SIG-M5 (cell line): ENCODE measurements around the gene PIGU.
"Not testable (repeated sequence)": the region's sequence is repeated elsewhere in the genome, so short reads cannot be mapped to it uniquely, and the experiment has no call there.

ENCODE experiments used
- DNase-seq: peaks from one replicate; lab custom pipeline; 2025; lab: John Stamatoyannopoulos, UW

The PIGU gene

DNA sequence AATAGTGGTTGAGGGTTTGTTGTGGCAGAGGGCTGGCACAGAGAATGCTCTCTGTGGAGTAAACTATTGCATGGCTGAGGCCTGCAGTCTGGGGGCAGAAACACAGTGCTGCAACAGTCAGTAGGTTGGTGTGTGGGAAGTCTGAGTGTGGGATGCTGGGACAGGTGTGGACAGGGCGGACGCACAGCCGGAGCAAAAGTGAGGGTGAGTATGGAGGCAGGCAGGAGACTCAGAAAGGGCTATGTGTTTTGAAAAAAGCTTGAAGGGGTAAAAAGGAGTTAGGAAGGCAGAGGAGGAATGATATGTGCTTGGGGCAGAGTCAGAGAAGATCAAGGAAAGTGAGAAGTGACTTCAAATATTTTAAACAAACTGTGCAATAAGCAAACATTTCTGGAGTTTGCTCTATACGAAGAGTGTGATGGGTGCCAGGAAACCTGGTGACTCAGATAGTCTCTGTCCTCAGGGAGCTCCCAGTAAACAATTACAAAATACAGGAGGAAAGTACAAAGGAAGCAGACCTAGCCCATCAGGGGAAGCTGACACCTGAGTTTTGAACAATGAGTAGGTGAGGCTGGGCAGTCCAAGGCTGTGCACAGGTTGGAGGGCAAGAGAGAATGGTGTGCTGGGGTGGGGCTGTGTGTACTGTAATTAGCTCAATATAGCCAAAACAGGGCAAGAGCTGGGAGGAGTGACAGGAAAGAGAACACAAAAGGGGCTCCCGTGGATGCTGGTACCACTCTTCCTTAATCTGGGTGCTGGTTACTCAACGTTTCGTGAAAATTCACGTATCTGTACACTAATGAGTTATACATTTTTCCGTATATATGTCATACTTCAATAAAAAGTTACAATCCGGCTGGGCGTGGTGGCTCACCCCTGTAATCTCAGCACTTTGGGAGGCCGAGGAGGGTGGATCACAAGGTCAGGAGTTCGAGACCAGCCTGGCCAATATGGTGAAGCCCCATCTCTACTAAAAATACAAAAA lies 55.2 kb downstream of the PIGU start:
- no peak for DNase-seq

DNA sequence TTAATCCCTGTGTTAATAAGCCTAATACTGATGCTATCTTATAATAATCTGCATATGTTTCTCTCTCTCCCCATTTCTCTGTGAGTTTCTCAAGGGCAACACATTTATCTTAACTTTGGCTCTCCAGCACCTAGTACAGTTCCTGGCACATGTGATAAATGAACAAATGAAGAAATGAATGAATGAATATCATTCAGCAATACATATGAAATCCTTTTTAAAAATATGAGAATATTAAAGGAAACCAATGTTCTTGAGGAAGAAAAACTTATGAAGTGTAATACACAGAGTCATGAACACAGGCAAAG lies 55.9 kb downstream of the PIGU start:
- no peak for DNase-seq

DNA sequence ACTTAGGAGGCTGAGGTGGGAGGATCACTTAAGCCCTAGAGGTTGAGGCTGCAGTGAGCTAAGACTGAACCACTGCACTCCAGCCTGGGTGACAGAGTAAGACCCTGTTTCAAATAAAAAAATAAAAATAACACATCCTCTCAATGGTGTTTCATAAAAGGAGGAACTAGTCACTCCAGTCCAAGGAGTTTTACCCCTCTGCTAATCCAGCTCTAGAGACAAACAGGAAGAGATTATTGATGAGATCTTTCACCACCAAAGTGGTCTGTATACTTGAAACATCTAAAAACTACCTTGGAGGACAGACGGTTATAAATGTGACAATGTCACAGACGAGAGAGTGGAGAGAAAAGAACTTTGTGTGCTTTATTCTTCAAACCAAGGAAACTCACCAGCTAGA lies 58.2 kb downstream of the PIGU start:
- DNase-seq: peak; percentile 35

DNA sequence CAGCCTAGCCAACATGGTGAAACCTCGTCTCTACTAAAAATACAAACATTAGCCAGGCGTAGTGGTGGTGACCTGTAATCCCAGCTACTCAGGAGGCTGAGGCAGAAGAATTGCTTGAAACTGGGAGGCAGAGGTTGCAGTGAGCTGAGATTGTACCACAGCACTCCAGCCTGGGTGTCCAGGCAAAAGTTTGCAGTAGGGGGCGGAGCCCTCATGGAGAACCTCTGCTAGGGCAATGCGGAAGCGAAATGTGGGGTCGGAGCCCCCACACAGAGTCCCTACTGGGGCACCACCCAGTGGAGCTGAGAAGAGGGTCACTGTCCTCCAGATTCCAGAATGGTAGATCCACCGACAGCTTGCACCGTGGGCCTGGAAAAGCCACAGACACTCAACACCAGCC lies 60.0 kb downstream of the PIGU start:
- DNase-seq: not testable (repeated sequence)

DNA sequence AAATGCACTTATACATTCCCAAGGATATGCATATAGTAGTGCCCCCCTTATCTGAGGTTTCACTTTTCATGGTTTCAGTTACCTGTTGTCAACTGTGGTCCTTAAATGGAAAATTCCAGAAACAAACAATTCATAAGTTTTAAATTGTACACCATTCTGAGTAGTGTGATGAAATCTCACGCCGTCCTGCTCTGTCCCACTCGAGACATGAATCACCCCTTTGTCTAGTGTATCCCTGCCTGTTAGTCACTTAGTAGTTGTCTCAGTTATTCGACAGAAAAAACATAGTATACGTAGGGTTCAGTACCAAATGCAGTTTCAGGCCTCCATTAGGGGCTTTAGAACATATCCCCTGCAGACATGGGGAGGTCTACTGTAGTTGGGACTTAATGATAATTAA lies 61.4 kb downstream of the PIGU start:
- DNase-seq: no peak

DNA sequence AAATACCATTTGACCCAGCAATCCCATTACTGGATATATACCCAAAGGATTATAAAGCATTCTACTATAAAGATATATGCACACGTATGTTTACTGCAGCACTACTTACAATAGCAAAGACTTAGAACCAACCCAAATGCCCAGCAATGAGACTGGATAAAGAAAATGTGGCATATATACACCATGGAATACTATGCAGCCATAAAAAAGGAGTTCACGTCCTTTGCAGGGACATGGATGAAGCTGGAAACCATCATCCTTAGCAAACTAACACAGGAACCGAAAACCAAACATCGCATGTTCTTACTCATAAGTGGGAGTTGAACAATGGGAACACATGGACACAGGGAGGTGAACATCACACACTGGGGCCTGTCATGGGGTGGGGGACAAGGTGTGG lies 64.9 kb downstream of the PIGU start:
- not testable (repeated sequence) for DNase-seq

DNA sequence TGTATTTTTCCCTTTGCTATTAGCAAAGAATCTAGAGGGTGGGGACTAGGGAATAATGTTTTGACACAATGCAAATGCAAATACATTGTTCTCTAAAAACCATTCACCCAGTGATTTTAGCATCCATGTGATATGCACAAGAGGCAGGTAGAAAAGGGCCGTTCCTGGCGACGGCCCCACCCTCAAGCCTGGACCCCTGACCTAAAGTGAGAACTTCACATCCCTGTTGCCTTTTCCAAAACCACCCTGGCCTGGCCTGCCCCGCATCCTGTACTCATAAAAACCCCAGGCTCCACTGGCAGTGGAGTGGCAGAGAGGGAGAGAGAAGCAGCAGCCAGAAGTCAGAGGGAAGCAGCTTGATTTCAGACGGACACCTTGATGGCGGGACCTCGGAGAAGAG lies 69.8 kb downstream of the PIGU start:
- no peak for DNase-seq

DNA sequence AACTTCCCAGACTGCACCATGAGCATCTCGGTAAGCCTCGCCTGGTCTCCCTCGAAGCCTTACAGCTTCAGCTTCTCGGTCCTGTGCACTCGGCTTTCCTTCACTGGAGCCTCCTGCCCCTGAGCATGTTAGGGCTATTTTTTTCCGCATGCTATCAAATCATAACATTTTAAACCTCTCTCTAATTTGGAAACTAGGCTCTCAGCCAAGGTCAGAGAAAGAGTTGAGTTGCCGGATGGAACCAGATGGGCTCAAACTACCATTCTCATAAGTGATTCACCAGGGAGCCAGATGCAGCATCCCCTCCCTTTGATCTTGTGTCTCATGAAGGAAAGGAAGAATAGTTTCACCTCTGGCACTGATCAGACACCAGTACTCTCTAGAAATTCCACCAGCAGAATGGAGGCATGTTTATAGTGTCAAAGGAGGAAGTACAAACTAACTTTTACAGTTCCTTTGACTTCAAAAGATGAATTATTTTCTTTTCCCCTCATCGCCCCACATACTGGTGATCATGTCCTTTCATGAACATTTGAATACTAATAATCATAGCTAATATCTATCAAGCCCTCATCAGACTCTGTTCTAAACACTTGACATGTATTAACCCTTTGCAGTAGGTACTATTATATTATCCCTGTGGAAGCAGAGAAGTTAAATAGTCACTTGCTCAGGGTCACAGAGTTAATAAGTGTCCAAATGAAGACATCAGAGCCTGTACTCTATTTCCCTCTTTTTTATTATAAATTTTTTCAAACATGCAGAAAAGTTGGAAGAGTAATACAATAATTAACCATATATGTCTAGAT lies 71.7 kb downstream of the PIGU start:
- DNase-seq: no peak

DNA sequence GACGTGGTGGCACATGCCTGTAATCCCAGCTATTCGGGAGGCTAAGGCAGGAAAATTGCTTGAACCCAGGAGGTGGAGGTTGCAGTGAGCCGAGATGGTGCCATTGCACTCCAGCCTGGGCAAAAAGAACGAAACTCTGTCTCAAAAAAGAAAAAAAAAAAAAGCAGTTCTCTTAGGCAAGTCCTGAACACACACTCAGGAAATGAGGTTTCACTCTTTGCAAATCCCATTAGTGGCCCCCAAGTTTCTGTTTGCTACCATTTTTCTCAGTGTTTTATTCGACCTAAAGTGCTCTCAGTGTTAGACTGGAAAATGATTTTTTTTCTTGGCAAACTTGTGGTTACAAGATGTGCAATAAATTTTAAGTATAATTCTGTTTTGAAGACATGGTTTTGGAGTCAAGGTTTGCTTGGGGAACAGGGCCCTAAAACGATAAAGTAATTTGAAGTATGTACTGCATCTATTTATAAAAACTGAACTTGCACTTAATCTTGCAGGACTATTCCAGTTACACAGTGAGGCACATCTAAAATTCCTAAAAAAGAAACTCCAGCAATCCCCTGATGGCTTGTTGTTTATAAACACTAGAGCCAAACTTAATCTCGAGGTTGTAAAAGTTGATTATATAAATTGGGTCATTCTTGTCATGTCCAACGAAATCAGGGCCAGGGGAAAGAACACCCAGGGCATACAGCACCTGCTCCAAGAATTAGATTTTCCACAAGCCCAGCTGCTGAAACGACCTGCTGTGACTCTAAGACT lies 75.8 kb downstream of the PIGU start:
- DNase-seq: no peak

DNA sequence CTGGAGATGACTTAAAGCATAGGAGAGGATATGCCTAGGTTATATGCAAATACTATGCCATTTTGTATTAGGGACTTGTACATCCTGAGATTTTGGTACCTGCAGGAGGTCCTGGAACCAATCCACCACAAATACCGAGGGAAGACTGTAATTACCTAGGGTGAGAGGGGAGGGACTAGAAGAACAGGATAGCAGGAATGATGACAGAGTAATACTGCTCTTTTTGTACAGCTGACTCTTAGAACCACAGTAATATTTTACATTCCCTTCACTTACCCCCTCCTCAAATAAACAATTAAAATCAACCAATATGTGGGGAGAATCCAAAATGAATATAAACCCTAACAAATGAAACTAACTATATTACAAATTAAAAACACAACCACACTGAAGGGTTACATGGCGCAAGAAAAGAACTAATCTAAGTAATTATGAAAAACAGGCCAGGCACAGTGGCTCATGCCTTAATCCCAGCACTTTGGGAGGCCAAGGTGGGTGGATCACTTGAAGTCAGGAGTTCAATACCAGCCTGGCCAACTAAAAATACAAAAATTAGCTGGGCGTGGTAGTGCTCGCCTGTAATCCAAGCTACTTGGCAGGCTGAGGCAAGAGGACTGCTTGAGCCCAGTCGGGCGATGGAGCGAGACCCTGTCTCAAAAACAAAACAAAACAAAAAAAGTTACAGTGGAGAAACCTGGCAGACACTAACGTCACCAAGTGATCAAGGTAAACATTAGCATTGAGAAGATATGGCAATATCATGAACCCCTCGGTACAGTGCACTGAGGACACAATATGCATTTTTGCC lies 81.3 kb downstream of the PIGU start:
- DNase-seq: no peak

DNA sequence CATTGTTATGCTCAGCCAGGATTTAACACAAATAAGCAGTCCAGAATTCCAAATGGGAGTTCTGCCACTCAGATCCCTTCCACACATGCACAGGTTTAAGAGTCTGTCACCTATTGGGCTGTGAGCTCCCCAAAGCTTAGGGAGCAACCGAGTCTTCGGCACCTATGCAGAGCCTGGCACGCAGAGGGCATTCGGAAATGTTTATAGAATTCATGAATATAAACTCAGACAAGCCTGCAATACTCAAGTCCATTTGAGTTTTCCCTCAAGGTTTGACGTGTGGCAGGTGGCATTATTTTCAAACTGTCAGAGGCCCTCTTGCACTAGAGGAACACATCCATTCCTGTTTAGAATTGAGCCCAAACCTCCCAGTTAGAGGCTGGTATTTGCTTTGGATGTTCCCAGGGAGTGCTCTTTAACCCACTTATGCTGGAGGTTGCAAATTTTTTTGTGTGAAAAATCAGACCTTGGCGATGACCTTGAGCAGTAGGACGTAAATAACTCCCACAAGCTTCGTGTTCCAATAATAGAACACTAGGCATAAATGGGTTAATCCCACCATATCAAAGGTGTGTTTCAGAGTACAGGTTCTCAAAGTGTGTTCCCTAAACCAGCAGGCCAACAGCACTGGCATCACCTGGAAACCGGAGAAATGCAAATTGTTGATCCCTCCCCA lies 90.3 kb downstream of the PIGU start:
- no peak for DNase-seq

DNA sequence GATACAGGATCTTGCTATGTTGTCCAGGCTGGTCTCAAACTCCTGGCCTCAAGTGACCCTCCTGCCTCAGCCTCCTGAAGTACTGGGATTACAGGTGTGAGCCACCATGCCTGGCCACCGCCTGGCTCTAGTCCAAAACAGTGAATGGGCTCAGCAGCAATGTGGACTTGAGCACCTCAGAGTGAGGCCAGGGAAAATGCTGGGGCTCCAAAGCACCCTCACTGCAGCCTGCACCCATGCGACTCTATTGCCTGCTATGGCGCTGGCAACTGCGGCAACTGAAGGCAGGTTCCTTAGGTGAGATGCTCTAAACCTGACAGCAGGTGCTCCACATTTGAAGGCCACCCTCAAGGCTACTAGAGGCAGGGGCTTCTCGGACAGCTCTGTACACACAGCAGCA lies 91.9 kb downstream of the PIGU start:
- no peak for DNase-seq

DNA sequence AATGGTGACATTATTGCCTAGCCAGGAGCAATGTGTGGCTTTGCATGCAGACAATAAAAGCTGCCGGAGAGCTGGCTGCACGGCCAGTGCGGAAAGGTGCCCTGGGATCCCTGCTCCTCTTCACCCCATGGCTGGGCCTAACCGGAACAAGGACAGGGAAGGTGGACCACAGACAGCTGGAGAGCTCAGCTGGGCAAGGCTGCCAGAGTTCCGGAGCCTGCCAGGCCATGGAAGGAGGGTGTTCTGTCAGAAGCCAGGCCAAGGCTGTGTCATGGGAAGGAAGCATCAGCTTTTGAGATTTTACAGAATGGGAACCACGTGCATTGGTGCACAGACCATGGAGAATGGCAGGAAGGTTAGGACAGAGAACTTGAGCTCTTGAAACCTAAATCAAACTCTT lies 93.3 kb downstream of the PIGU start:
- DNase-seq: no peak

DNA sequence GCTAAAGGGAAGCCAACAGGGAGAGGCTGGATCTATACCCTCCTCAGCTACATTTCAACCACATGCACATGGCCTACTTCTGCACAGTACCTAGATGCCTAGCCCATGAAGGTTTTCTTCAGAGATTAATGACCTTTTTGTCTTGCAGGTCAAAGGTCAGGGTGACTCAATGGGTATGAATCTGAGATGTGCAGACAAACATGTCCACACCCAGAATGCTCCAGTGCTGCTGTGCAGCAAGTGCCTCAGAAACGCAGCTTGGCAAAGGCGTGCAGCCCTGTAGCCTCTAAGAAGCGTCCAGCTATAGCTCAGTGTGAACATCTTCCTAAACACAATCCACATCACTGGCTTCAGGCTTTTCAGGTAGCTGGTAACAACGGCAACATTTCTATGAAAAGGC lies 94.0 kb downstream of the PIGU start:
- DNase-seq: no peak

DNA sequence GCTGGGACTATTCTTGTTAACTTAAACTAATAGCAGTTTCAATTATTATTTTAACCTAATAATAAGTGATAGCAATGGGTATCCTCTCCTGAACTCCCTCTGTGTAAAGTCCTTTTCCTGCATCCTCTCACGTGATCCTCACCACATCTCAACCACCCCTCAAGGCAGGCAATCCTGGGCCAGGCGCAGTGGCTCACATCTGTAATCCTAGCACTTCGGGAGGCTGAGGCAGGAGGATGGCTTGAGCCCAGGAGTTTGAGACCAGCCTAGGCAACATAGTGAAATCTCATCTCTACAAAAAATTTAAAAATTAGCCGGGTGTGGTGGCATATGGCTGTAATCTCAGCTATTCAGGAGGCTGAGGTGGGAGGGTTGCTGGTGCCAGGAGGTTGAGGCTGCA lies 94.7 kb downstream of the PIGU start:
- no peak for DNase-seq

DNA sequence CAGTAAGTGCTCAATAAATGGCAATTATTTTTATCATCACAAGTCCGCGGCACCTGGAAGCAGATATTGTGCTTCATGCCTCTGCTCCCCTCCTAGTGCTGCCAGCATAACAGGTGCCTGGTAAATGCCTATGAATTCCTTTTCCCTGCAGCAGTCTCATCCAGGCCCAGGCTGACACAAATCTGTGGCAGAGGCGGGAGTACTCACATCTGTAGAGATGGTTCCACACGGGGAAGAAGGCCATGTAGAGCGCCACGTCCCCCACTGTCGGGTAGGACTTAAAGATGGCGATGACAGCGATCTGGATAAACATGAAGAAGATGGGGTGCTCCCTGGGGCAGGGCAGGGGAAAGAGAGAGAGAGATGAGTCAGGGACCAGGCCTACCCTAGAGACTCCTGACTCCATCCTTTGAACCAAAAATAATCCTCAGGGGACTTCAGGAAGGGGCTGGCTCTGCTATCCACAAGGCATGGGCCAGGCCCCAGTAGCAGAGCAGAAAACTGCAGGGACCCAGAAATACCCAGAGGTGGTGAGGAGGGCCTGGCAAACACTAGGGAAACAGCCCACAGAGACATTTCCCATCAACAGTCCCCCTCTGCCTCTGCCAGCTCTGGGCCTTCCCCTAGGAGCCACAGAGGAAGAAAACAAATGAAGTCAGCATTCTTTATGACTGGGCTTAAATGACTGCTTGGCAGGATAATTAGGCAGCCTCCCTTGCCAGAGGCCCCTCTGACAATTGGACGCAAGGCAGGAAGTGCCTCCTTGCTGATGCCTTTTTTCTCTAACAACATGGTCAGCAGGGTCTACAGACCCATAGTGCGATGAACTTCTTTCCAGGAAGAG lies 95.3 kb downstream of the PIGU start:
- DNase-seq: no peak

DNA sequence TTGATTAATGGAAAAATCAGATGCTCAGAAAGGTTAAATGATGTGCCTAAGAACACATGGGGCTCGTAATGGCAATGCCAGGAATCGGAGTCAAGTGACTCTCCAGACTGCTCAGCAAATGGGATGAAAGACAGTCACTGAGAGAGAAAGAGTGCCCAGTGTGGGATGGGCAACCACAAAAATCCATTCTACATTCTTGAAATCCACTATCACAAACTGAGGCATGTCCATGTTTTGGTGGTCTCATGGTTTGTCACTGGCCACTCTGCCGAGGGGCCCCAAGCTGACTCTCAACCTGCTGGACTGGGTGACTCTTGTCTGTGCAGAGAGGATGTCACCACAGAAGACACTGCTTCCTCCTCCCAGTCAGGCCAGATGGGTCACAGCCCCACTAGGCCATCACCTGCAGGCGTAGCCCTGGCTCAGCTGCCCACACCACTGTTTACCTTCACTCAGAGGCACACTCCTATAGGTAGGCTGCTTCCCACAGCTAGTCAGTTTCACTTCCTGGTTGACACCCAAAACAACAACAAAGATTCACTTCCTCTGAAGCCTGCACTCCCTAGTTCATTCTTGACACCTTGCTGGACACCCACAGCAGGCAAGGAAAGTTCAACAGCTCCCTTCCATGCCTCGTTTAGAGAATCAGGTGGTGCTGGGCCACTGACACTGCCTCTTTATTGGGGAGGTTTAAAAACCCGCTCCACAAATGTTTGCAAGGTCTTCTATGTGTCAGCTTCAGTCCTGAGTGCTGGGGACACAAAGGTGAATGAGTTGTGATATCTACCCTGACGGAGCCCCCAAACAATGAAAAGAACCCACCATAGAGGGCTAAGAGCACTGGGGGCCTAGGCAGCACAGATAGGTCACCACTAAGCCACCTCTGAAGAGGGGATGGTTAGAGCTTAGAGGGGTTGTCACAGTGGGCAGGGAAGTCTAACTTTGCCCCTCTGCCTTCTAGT lies 96.6 kb downstream of the PIGU start:
- DNase-seq: no peak

DNA sequence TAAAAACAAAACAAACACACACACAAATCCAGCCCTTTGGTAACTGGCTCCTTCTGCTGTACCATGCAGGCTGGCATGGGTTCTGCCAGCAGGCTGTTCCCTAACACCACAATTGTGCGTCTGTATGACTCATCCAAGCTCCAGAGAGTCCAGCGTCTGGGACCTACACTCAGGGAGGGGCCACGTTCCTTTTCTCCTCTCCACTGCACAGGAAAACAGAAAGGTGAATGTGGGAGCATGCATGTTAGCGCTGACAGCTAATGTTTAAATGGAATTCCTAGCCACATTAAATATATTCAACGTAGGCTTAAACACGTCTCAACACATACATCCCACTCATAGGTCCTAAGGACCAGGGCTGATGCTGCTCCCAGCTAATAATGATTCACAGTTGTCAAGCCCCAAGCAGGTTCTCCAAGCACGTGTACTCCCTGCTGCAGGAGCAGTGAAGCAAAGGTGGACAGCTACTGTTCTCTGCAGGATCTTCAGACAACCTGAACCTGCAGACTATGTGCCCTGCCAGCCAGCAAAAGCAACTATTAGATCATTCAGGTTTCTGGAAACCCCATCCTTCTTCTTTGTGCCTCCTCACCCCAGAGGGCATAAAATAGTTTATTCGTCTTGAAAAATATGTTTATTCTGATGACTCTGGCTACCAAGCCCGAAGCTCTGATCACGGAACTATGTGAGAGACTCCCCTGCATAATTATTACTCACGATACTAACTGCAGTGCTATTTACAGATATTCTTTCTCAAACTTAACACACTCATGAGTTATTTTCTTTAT lies 97.5 kb downstream of the PIGU start:
- no peak for DNase-seq
